A673 (cell line): ENCODE results near the gene LRRIQ3. TPM values are rescaled to one million over a fixed set of nuclear protein-coding genes. Genes with fewer than 3 reads are reported as not detected.

Experiments
- BruUV-seq: library from RNA; stranded (reverse); fragments of 400-500 nt; replicated peaks from 2 replicates; lab custom pipeline; 2021; lab: Mats Ljungman, UMichigan
- CTCF ChIA-PET: fragments of 300-600 bp; sonication (Branson Sonifier 250); formaldehyde crosslinking; loops from one replicate; lab custom pipeline; 2022; ENCODE audit warnings: antibody characterized with exemption; lab: Charles Lee
- POLR2A ChIA-PET: fragments of 300-600 bp; sonication (Branson Sonifier 250); formaldehyde crosslinking; loops from one replicate; lab custom pipeline; 2022; ENCODE audit warnings: antibody characterized with exemption; ENCODE audit not compliant: low non-redundant PET; lab: Charles Lee
- DNase-seq: peaks from one replicate; pipeline ENCODE4 v3.0.0-alpha.2; 2015; ENCODE audit warnings: low spot score
- H3K27ac ChIP-seq: fragments of 200-600 bp; sonication (generic); 2 replicates; pipeline ENCODE4 v1.5.1; 2016; ENCODE audit warnings: mixed run types, low read depth, mild to moderate bottlenecking, mixed read lengths, antibody characterized with exemption, low read length; ENCODE audit not compliant: poor library complexity, severe bottlenecking
- H3K27me3 ChIP-seq: fragments of 200-600 bp; sonication (generic); replicated peaks from 2 replicates; pipeline ENCODE4 v1.6.1; 2017; ENCODE audit warnings: mixed run types, low read depth, mild to moderate bottlenecking, mixed read lengths, antibody characterized with exemption, low read length; ENCODE audit not compliant: insufficient read depth, poor library complexity
- H3K36me3 ChIP-seq: fragments of 200-600 bp; sonication (generic); 2 replicates; pipeline ENCODE4 v1.6.1; 2016; ENCODE audit warnings: mixed run types, mild to moderate bottlenecking, mixed read lengths, antibody characterized with exemption, low read length; ENCODE audit not compliant: insufficient read depth, poor library complexity, severe bottlenecking
- H3K4me1 ChIP-seq: fragments of 200-600 bp; sonication (generic); 2 replicates; pipeline ENCODE4 v1.6.1; 2017; ENCODE audit warnings: mixed run types, mild to moderate bottlenecking, mixed read lengths, antibody characterized with exemption, low read length; ENCODE audit not compliant: insufficient read depth, poor library complexity, severe bottlenecking
- H3K4me3 ChIP-seq: fragments of 200-600 bp; sonication (generic); 2 replicates; pipeline ENCODE4 v1.5.1; 2016; ENCODE audit warnings: low read depth, mixed run types, mild to moderate bottlenecking, mixed read lengths, low read length; ENCODE audit not compliant: poor library complexity, severe bottlenecking
- H3K9me3 ChIP-seq: fragments of 200-600 bp; sonication (generic); 2 replicates; pipeline ENCODE4 v1.6.1; 2016; ENCODE audit warnings: mixed run types, low read depth, mild to moderate bottlenecking, mixed read lengths, antibody characterized with exemption, low read length; ENCODE audit not compliant: poor library complexity, severe bottlenecking
- CTCF ChIP-seq: fragments of 300-800, 200-600 bp; sonication (generic); conservative IDR thresholded peaks from 2 replicates; pipeline ENCODE4 v1.5.1; 2017; ENCODE audit warnings: low read depth, mild to moderate bottlenecking, antibody characterized with exemption, low read length, moderate library complexity, mixed read lengths
- EZH2 ChIP-seq: fragments of 200-600 bp; sonication (generic); IDR thresholded peaks from 2 replicates; pipeline ENCODE4 v1.6.1; 2017; ENCODE audit warnings: borderline replicate concordance, low read depth, mild to moderate bottlenecking, mixed read lengths, antibody characterized with exemption, low read length; ENCODE audit not compliant: poor library complexity, severe bottlenecking
- intact Hi-C: fragments of 100-400 bp; cut with micrococcal nuclease; formaldehyde crosslinking; loops from one replicate; pipeline ENCODE4 v1.10.0; 2022; ENCODE audit not compliant: unreplicated experiment
- total RNA-seq: library from RNA; stranded (reverse); gene quantifications from 2 replicates; pipeline ENCODE4 v1.2.3, GENCODE V29; 2021

LRRIQ3 gene
- total RNA-seq, 1 experiment from 2014 or later, result 0.17 TPM

- H3K27ac ChIP-seq, result no peak overlapping the region
- POLR2A ChIA-PET, result no interaction called here
- no peak overlapping the region for H3K4me3 ChIP-seq
- TF ChIP-seq EZH2, result no peak
- TF ChIP-seq CTCF, result no peak
- BruUV-seq, result no TSS peak
- H3K36me3 ChIP-seq, result no peaks in the 10 kb centered on the region
- intact Hi-C loops, result loop anchor here (5.0 kb wide), 1 partner anchor 462 kb away; no protein-coding TSS in a partner anchor
- no peaks in the 10 kb centered on the region for H3K27me3 ChIP-seq
- H3K4me1 ChIP-seq, result no peaks in the 10 kb centered on the region
- no peaks in the 10 kb centered on the region for H3K9me3 ChIP-seq
- DNase-seq, result no peak
- CTCF ChIA-PET, result no interaction called here
Measured at GRCh38 chr1:74005533-74005932, 192.4 kb downstream of the LRRIQ3 start.

GRCh38 chr1:74003806-74004205, 194.2 kb downstream of the LRRIQ3 start:
- BruUV-seq, result no TSS peak
- Histone ChIP-seq H3K9me3 (no peaks in the 10 kb centered on the region), H3K27ac (no peak overlapping the region), H3K27me3 (no peaks in the 10 kb centered on the region), H3K4me1 (no peaks in the 10 kb centered on the region), H3K4me3 (no peak overlapping the region), H3K36me3 (no peaks in the 10 kb centered on the region)
- intact Hi-C loops, result no loop called here
- TF ChIP-seq CTCF (no peak), EZH2 (no peak)
- no peak for DNase-seq
- ChIA-PET POLR2A (no interaction called here), CTCF (no interaction called here)

- intact Hi-C loops, result loop anchor here (1.0 kb wide), 1 partner anchor 158 kb away; no protein-coding TSS in a partner anchor
Measured at GRCh38 chr1:73998348-73998959, 199.5 kb downstream of the LRRIQ3 start.

More at GRCh38 chr1:73998348-73998959, 199.5 kb downstream of the LRRIQ3 start:
- Histone ChIP-seq H3K9me3 (no peaks in the 10 kb centered on the region), H3K27me3 (no peaks in the 10 kb centered on the region), H3K27ac (no peak overlapping the region), H3K4me1 (no peaks in the 10 kb centered on the region), H3K36me3 (no peaks in the 10 kb centered on the region), H3K4me3 (no peak overlapping the region)
- DNase-seq, result peak; percentile 68
- BruUV-seq, result no TSS peak
- CTCF ChIA-PET, result interaction anchor here (1.0 kb wide), 2 partner anchors 159 to 161 kb away, joined by 3 to 4 read pairs; no protein-coding TSS in a partner anchor
- peak; percentile 60 for TF ChIP-seq CTCF
- no peak for TF ChIP-seq EZH2
- POLR2A ChIA-PET, result no interaction called here
